Astrocyte (in vitro differentiated cells and primary cell): ENCODE measurements around the gene SKA2. TPM values are rescaled to one million over a fixed set of nuclear protein-coding genes. Genes with fewer than 3 reads are reported as not detected.

ENCODE experiments used
- DNase-seq: peaks from one replicate; pipeline ENCODE4 v3.0.0-alpha.2; 2010; ENCODE audit warnings: low read depth
- FAIRE-seq: peaks from 2 replicates; lab custom pipeline; 2011; peaks lifted over from hg19 to GRCh38; lab: Jason Lieb, UNC
- H2AFZ ChIP-seq: 2 replicates; pipeline ENCODE4 v1.6.0; 2012; ENCODE audit warnings: low read depth, low read length, inconsistent platforms
- H3K27ac ChIP-seq: 2 replicates; pipeline ENCODE4 v1.5.1; 2011; ENCODE audit warnings: low read depth, low read length, inconsistent platforms
- H3K27me3 ChIP-seq: 2 replicates; pipeline ENCODE4 v1.6.0; 2011; ENCODE audit warnings: low read length, inconsistent platforms; ENCODE audit not compliant: insufficient read depth
- H3K36me3 ChIP-seq: 2 replicates; pipeline ENCODE4 v1.5.1; 2011; ENCODE audit warnings: low read length, inconsistent platforms; ENCODE audit not compliant: insufficient read depth
- H3K4me1 ChIP-seq: 2 replicates; pipeline ENCODE4 v1.5.1; 2011; ENCODE audit warnings: low read length, inconsistent platforms; ENCODE audit not compliant: insufficient read depth
- H3K4me2 ChIP-seq: 2 replicates; pipeline ENCODE4 v1.6.0; 2012; ENCODE audit warnings: low read length, inconsistent platforms
- H3K4me3 ChIP-seq: 2 replicates; pipeline ENCODE4 v1.5.1; 2011; ENCODE audit warnings: low read depth, mild to moderate bottlenecking, low read length, inconsistent platforms; ENCODE audit not compliant: insufficient read depth
- H3K79me2 ChIP-seq: 2 replicates; pipeline ENCODE4 v1.6.0; 2012; ENCODE audit warnings: mild to moderate bottlenecking, low read length, inconsistent platforms; ENCODE audit not compliant: insufficient read depth
- H3K9ac ChIP-seq: 2 replicates; pipeline ENCODE4 v1.6.0; 2012; ENCODE audit warnings: mild to moderate bottlenecking, low read length, inconsistent platforms
- H3K9me3 ChIP-seq: 2 replicates; pipeline ENCODE4 v1.5.1; 2012; ENCODE audit warnings: low read depth, mild to moderate bottlenecking, low read length, inconsistent platforms; ENCODE audit not compliant: insufficient read depth
- H4K20me1 ChIP-seq: 2 replicates; pipeline ENCODE4 v1.6.0; 2012; ENCODE audit warnings: low read length, inconsistent platforms; ENCODE audit not compliant: insufficient read depth
- H3K27ac Mint-ChIP-seq: one replicate; pipeline ENCODE4 v1.8.0; 2021; ENCODE audit warnings: mild to moderate bottlenecking, mixed read lengths; ENCODE audit not compliant: unreplicated experiment
- H3K27me3 Mint-ChIP-seq: one replicate; pipeline ENCODE4 v1.8.0; 2021; ENCODE audit warnings: low read depth, mixed read lengths; ENCODE audit not compliant: unreplicated experiment
- H3K36me3 Mint-ChIP-seq: one replicate; pipeline ENCODE4 v1.8.0; 2021; ENCODE audit warnings: low read depth, mixed read lengths; ENCODE audit not compliant: unreplicated experiment
- H3K4me1 Mint-ChIP-seq: one replicate; pipeline ENCODE4 v1.8.0; 2021; ENCODE audit warnings: low read depth, mixed read lengths; ENCODE audit not compliant: unreplicated experiment
- H3K4me3 Mint-ChIP-seq: one replicate; pipeline ENCODE4 v1.8.0; 2021; ENCODE audit warnings: mild to moderate bottlenecking, moderate library complexity, mixed read lengths; ENCODE audit not compliant: unreplicated experiment
- H3K9me3 Mint-ChIP-seq: one replicate; pipeline ENCODE4 v1.8.0; 2021; ENCODE audit warnings: mild to moderate bottlenecking, mixed read lengths; ENCODE audit not compliant: unreplicated experiment
- EZH2 ChIP-seq: IDR thresholded peaks from 2 replicates; pipeline ENCODE4 v1.6.1; 2012; ENCODE audit warnings: mild to moderate bottlenecking, low read length, inconsistent platforms; ENCODE audit not compliant: insufficient read depth
- microRNA-seq: library from miRNA; unstranded; fragments of <30 nt; microRNA quantifications from one replicate; pipeline ENCODE4 v1.2.0, GENCODE V29; 2020
- total RNA-seq: library from RNA; stranded (reverse); gene quantifications from 2 replicates; pipeline ENCODE4 v1.2.1, GENCODE V29; 2021
- TF ChIP-seq, protein P1 (sequence below): IDR thresholded peaks from 2 replicates; pipeline ENCODE4 v1.5.1; 2011; ENCODE audit warnings: low read depth, mild to moderate bottlenecking, inconsistent platforms, low read length, moderate library complexity; ENCODE audit not compliant: insufficient read depth

SKA2 gene
- total RNA-seq, 1 donor from 2014 or later, result 42.6 TPM

DNA sequence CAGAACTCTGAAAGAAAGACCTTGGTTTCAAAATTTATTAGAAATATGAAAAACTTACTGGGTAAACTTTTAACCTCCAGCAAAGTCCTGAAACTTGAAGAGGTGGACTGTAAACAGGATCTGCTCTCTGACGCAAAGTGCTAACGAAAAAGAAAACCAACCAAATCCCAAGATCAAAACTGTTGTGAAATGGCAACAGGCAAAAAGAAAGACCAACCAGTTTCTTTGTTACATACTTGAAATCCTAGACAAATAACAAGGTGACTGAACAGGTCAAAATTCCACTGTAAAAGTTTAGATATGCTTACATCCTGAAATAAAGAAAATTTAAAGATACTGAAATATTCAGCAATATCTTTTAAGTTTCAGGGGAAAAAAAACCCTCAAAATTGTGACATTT lies 92.5 kb downstream of the SKA2 start:
- Histone ChIP-seq H3K4me2 (no peak overlapping the region), H3K27ac (no peak overlapping the region), H4K20me1 (no peaks in the 10 kb centered on the region), H2AFZ (no peak overlapping the region), H3K79me2 (no peaks in the 10 kb centered on the region), H3K9ac (no peak overlapping the region), H3K4me1 (no peaks in the 10 kb centered on the region), H3K9me3 (no peaks in the 10 kb centered on the region), H3K4me3 (no peak overlapping the region), H3K36me3 (peaks cover 28% of the 10 kb centered on the region), H3K27me3 (no peaks in the 10 kb centered on the region)
- TF ChIP-seq EZH2, result no peak
- TF ChIP-seq, protein P1, sequence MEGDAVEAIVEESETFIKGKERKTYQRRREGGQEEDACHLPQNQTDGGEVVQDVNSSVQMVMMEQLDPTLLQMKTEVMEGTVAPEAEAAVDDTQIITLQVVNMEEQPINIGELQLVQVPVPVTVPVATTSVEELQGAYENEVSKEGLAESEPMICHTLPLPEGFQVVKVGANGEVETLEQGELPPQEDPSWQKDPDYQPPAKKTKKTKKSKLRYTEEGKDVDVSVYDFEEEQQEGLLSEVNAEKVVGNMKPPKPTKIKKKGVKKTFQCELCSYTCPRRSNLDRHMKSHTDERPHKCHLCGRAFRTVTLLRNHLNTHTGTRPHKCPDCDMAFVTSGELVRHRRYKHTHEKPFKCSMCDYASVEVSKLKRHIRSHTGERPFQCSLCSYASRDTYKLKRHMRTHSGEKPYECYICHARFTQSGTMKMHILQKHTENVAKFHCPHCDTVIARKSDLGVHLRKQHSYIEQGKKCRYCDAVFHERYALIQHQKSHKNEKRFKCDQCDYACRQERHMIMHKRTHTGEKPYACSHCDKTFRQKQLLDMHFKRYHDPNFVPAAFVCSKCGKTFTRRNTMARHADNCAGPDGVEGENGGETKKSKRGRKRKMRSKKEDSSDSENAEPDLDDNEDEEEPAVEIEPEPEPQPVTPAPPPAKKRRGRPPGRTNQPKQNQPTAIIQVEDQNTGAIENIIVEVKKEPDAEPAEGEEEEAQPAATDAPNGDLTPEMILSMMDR, result no peak
- no peak for FAIRE-seq
- Mint-ChIP-seq H3K27me3 (no peaks in the 10 kb centered on the region), H3K9me3 (no peaks in the 10 kb centered on the region), H3K27ac (no peak overlapping the region), H3K36me3 (peaks cover 8% of the 10 kb centered on the region), H3K4me3 (no peak overlapping the region), H3K4me1 (no peaks in the 10 kb centered on the region)
- no peak for DNase-seq

Small RNAs within 50 kb of the gene (microRNA-seq; reads per million reads assigned to microRNA genes)
- 1,013 reads per million, percentile 82 among the genes with 10 or more reads in this experiment for gene MIR301A
- 3,007 reads per million, percentile 89 among the genes with 10 or more reads in this experiment for gene MIR454

Other genes with a start within 250 kb of the SKA2 start
- 23.2 and 25.4 TPM in 2 replicates for gene TRIM37, start 48.3 kb downstream of the SKA2 start, total RNA-seq
- gene PRR11, start 560 bp upstream of the SKA2 start, total RNA-seq, result 10.3 and 14.9 TPM in 2 replicates
- 19.5 and 19.7 TPM in 2 replicates for gene SMG8, start 54.8 kb upstream of the SKA2 start, total RNA-seq
- gene GDPD1, start 65.3 kb upstream of the SKA2 start, total RNA-seq, result 4.2 and 4.7 TPM in 2 replicates
- gene YPEL2, start 176.5 kb upstream of the SKA2 start, total RNA-seq, result 36.2 and 41.1 TPM in 2 replicates